Heart left ventricle (tissue), 16 donors: ENCODE data around the gene PRELID3B. TPM values are rescaled to one million over a fixed set of nuclear protein-coding genes. Genes with fewer than 3 reads are reported as not detected.

Source experiments
- ATAC-seq, 4 donors: fragments of 200-7000 bp; cut with Tn5 transposase; one replicate each; pipeline ENCODE4 v1.9.1; 2020 to 2022; ENCODE audit warnings: moderate library complexity in 4 of 4, mild to moderate bottlenecking in 3 of 4, moderate number of reproducible peaks in 1 of 4
- DNase-seq, 5 donors: peaks; one replicate each; pipeline ENCODE4 v3.0.0-alpha.2; 2020
- H3K27ac ChIP-seq, 12 donors: fragments of 200-600 bp; sonication (generic) in 4 of 12; one replicate each; pipeline versions ENCODE4 v1.5.0 to v1.8.0; 2016 to 2022; ENCODE audit warnings: mild to moderate bottlenecking in 2 of 12
- H3K27me3 ChIP-seq, 9 donors: fragments of 200-600 bp; sonication (generic) in 2 of 9; one replicate each; pipeline versions ENCODE4 v1.5.1 to v1.8.0; 2016 to 2022; ENCODE audit warnings: mild to moderate bottlenecking in 3 of 9
- H3K36me3 ChIP-seq, 9 donors: fragments of 200-600 bp; sonication (generic) in 2 of 9; one replicate each; pipeline versions ENCODE4 v1.5.0 to v1.8.0; 2018 to 2022; ENCODE audit warnings: mild to moderate bottlenecking in 2 of 9
- H3K4me1 ChIP-seq, 12 donors: fragments of 200-600 bp; sonication (generic) in 4 of 12; one replicate each; pipeline versions ENCODE4 v1.5.0 to v1.8.0; 2016 to 2022; ENCODE audit warnings: mild to moderate bottlenecking in 3 of 12
- H3K4me3 ChIP-seq, 12 donors: fragments of 200-600 bp; sonication (generic) in 4 of 12; one replicate each; pipeline versions ENCODE4 v1.5.0 to v1.8.0; 2017 to 2022; ENCODE audit warnings: mild to moderate bottlenecking in 9 of 12, moderate library complexity in 4 of 12
- H3K9me3 ChIP-seq, 12 donors: fragments of 200-600 bp; sonication (generic) in 4 of 12; one replicate each; pipeline versions ENCODE4 v1.5.0 to v1.8.0; 2016 to 2022; ENCODE audit warnings: mild to moderate bottlenecking in 1 of 12
- CTCF ChIP-seq, 12 donors: fragments of 200-600 bp; sonication (generic) in 4 of 12; IDR thresholded peaks; one replicate each; pipeline versions ENCODE4 v1.5.0 to v1.8.0; 2018 to 2022; ENCODE audit warnings: antibody characterized with exemption in 12 of 12, mild to moderate bottlenecking in 5 of 12
- POLR2A ChIP-seq, 2 donors: fragments of 450-650 bp; IDR thresholded peaks; one replicate each; pipeline ENCODE4 v1.6.1; 2017; ENCODE audit warnings: antibody characterized with exemption in 2 of 2, mild to moderate bottlenecking in 2 of 2, moderate library complexity in 2 of 2
- WGBS, 4 donors: extraction: QIAGEN DNeasy Blood & Tissue Kit in 2 of 4; methylation state at CpG; one replicate each; pipeline versions ENCODE4 v1.1.5 to v1.1.7; 2013 to 2018; 5-methylcytosine and 5-hydroxymethylcytosine counted together
- intact Hi-C, 10 donors: fragments of 100-400 bp; cut with DNase I; formaldehyde crosslinking; loops; one replicate each; pipeline versions ENCODE4 v1.11.1 to v1.14.2; 2022
- polyA plus RNA-seq, 2 donors: library from polyadenylated mRNA; stranded (reverse); fragments of 200-250 nt; gene quantifications; one replicate each; pipeline ENCODE4 v1.2.3, GENCODE V29; 2013
- total RNA-seq, 9 donors: library from RNA; depleted of rRNA in 2 of 9; stranded (reverse); fragments of >200 nt in 2 of 9; fragmentation: NEBNext Ultra II Directional in 3 of 9; extraction: Animal tissue kit (Norgen Biotek cat#: 25700) in 3 of 9; gene quantifications; one replicate each; pipeline versions ENCODE4 v1.1.0 to v1.2.4, GENCODE V29; 2016 to 2023
- donor health status: ischemic (EF 13 %, LVEDD 7.1; RV severe dilation, severe dysfunction).
- donor health status: healthy with polysubstance abuse.
- donor health status: DM: no; HTN: yes; CAD: no.
- donor health status: DM: no; HTN: no; CAD: no.
- donor health status: ischemic (EF 25% LVEDD 6.9; RV normal size, moderate dysfunction).
- donor health status: ischemic (EF 25% LVEDD 5.7; RV mildly dilated, moderate dysfunction).
- donor health status: healthy.
- donor health status: DM: yes; HTN: yes; CAD: no.
- donor health status: ischemic (EF 35%, LVEDD 5.7; RV mildly dilated, moderate dysfunction).
- donor health status: nonischemic (EF 11% LVEDD 7.7; RV severe dilation, severe dysfunction).
- donor health status: DM: yes; HTN: yes; CAD: no.
- donor health status: PGD.
- donor health status: ischemic (EF 29% LVEDD 5.4; RV normal size, mild dysfunction).
- donor health status: nonischemic (EF 23%, LVEDD 6.1; RV moderate dilation, normal function).

PRELID3B gene
- total and polyA plus RNA-seq, 11 donors: 14.1 to 51.0 (median 43.2) TPM

GRCh38 chr20:59073582-59073981 is 31.0 kb upstream of the PRELID3B start:
- Histone ChIP-seq H3K4me3 (no peak overlapping the region), H3K36me3 (no peaks in the 10 kb centered on the region), H3K27ac (no peak overlapping the region), H3K4me1 (peaks cover 0 to 14% (median 0%) of the 10 kb centered on the region in 12 donors), H3K27me3 (peaks cover 0 to 23% (median 4%) of the 10 kb centered on the region in 9 donors), H3K9me3 (no peaks in the 10 kb centered on the region)
- TF ChIP-seq POLR2A (IDR thresholded peaks at IDR 0.05) (no peak), CTCF (IDR thresholded peaks at IDR 0.05) (no peak)
- no peak for DNase-seq
- ATAC-seq: peak in 1 of 4 donors; percentile 51
- WGBS, 4 donors: 48 to 63% (median 58%) methylated on average over 1 of the region's 1 CpG
- intact Hi-C loops: no loop called here

GRCh38 chr20:59071216-59071615 is 28.6 kb upstream of the PRELID3B start:
- Histone ChIP-seq H3K4me1 (peaks cover 0 to 14% (median 0%) of the 10 kb centered on the region in 12 donors), H3K4me3 (no peak overlapping the region), H3K9me3 (no peaks in the 10 kb centered on the region), H3K27me3 (peaks cover 0 to 9% (median 4%) of the 10 kb centered on the region in 9 donors), H3K27ac (peak overlapping the region in 1 of 12 donors; percentile 69), H3K36me3 (no peaks in the 10 kb centered on the region)
- intact Hi-C loops: no loop called here
- 91 to 98% (median 93%) methylated on average over 1 of the region's 1 CpG for WGBS, 4 donors
- ATAC-seq (no peak), DNase-seq (no peak)
- TF ChIP-seq POLR2A (IDR thresholded peaks at IDR 0.05) (no peak), CTCF (IDR thresholded peaks at IDR 0.05) (no peak)

- 27 to 77% (median 46%) methylated on average over 2 of the region's 2 CpGs for WGBS, 4 donors
- ATAC-seq (no peak), DNase-seq (no peak)
- Histone ChIP-seq H3K4me1 (peaks cover 0 to 16% (median 5%) of the 10 kb centered on the region in 12 donors), H3K27ac (no peak overlapping the region), H3K27me3 (no peaks in the 10 kb centered on the region), H3K4me3 (no peak overlapping the region), H3K36me3 (no peaks in the 10 kb centered on the region), H3K9me3 (no peaks in the 10 kb centered on the region)
- TF ChIP-seq POLR2A (IDR thresholded peaks at IDR 0.05) (no peak), CTCF (IDR thresholded peaks at IDR 0.05) (no peak)
- intact Hi-C loops: no loop called here
These were observed 26.4 kb upstream of the PRELID3B start for GRCh38 chr20:59069026-59069425.

- Histone ChIP-seq H3K36me3 (no peaks in the 10 kb centered on the region), H3K4me3 (no peak overlapping the region), H3K9me3 (no peaks in the 10 kb centered on the region), H3K4me1 (peaks cover 0 to 17% (median 8%) of the 10 kb centered on the region in 12 donors), H3K27ac (no peak overlapping the region), H3K27me3 (no peaks in the 10 kb centered on the region)
- intact Hi-C loops: no loop called here
- WGBS, 4 donors: 86 to 90% (median 86%) methylated on average over 4 of the region's 4 CpGs
- no peak for TF ChIP-seq POLR2A (IDR thresholded peaks at IDR 0.05)
- TF ChIP-seq CTCF (IDR thresholded peaks at IDR 0.05): no peak
- ATAC-seq (no peak), DNase-seq (no peak)
These were observed 25.9 kb upstream of the PRELID3B start for GRCh38 chr20:59068534-59068933.
